ENCODE results near the gene PGAM2. TPM values are rescaled to one million over a fixed set of nuclear protein-coding genes. Genes with fewer than 3 reads are reported as not detected.

PGAM2 gene
- total RNA-seq, 1 experiment from 2014 or later = 9.7 TPM

- Histone ChIP-seq H2AFZ (no peak overlapping the region), H4K20me1 (ENCODE audit: insufficient read depth) (no peaks in the 10 kb centered on the region), H3K4me3 (no peak overlapping the region), H3K36me3 (ENCODE audit: low read depth) (no peaks in the 10 kb centered on the region), H3K4me2 (no peak overlapping the region), H3K27ac (no peak overlapping the region), H3K9me2 (ENCODE audit: insufficient read depth) (no peaks in the 10 kb centered on the region), H3F3A (ENCODE audit: insufficient read depth, low read depth) (no peaks in the 10 kb centered on the region), H3K9me3 (ENCODE audit: insufficient read depth, low read depth) (no peaks in the 10 kb centered on the region), H3K27me3 (ENCODE audit: insufficient read depth, low read depth) (no peaks in the 10 kb centered on the region), H3K79me2 (ENCODE audit: low read depth) (no peaks in the 10 kb centered on the region), H3K4me1 (replicated peaks; ENCODE audit: insufficient read depth) (no peaks in the 10 kb centered on the region)
- BruUV-seq (replicated peaks) = no TSS peak
- CTCF ChIA-PET = no interaction called here
- intact Hi-C loops (cut with micrococcal nuclease; ENCODE audit: unreplicated experiment) = no loop called here
- DNase-seq = no peak
- TF ChIP-seq EZH2 (IDR thresholded peaks at IDR 0.05; ENCODE audit: low read depth) (no peak), CTCF (conservative IDR thresholded peaks at IDR 0.05) (no peak)
- POLR2A ChIA-PET (ENCODE audit: unreplicated experiment) = no interaction called here
These were observed 30.4 kb upstream of the PGAM2 start for GRCh38 chr7:44095781-44096180.

GRCh38 chr7:44094883-44095592, 29.7 kb upstream of the PGAM2 start:
- no peak overlapping the region for H3K27ac ChIP-seq
- no peaks in the 10 kb centered on the region for H4K20me1 ChIP-seq (ENCODE audit: insufficient read depth)
- H3K79me2 ChIP-seq (ENCODE audit: low read depth) = no peaks in the 10 kb centered on the region
- no peaks in the 10 kb centered on the region for H3K4me1 ChIP-seq (replicated peaks; ENCODE audit: insufficient read depth)
- TF ChIP-seq EZH2 (IDR thresholded peaks at IDR 0.05; ENCODE audit: low read depth) (no peak), CTCF (conservative IDR thresholded peaks at IDR 0.05) (no peak)
- H3K36me3 ChIP-seq (ENCODE audit: low read depth) = no peaks in the 10 kb centered on the region
- H2AFZ ChIP-seq = no peak overlapping the region
- H3K27me3 ChIP-seq (ENCODE audit: insufficient read depth, low read depth) = no peaks in the 10 kb centered on the region
- no peak overlapping the region for H3K4me3 ChIP-seq
- no TSS peak for BruUV-seq (replicated peaks)
- intact Hi-C loops (cut with micrococcal nuclease; ENCODE audit: unreplicated experiment) = no loop called here
- H3K4me2 ChIP-seq = no peak overlapping the region
- DNase-seq = no peak
- H3K9me2 ChIP-seq (ENCODE audit: insufficient read depth) = no peaks in the 10 kb centered on the region
- CTCF ChIA-PET = no interaction called here
- no peaks in the 10 kb centered on the region for H3F3A ChIP-seq (ENCODE audit: insufficient read depth, low read depth)
- POLR2A ChIA-PET (ENCODE audit: unreplicated experiment) = no interaction called here
- no peaks in the 10 kb centered on the region for H3K9me3 ChIP-seq (ENCODE audit: insufficient read depth, low read depth)

- Histone ChIP-seq H3K9me3 (ENCODE audit: insufficient read depth, low read depth) (no peaks in the 10 kb centered on the region), H3K79me2 (ENCODE audit: low read depth) (no peaks in the 10 kb centered on the region), H2AFZ (no peak overlapping the region), H3K9me2 (ENCODE audit: insufficient read depth) (no peaks in the 10 kb centered on the region), H3K27ac (no peak overlapping the region), H3K4me3 (no peak overlapping the region), H3K4me2 (no peak overlapping the region), H3K36me3 (ENCODE audit: low read depth) (no peaks in the 10 kb centered on the region), H3F3A (ENCODE audit: insufficient read depth, low read depth) (no peaks in the 10 kb centered on the region), H4K20me1 (ENCODE audit: insufficient read depth) (no peaks in the 10 kb centered on the region), H3K27me3 (ENCODE audit: insufficient read depth, low read depth) (no peaks in the 10 kb centered on the region), H3K4me1 (replicated peaks; ENCODE audit: insufficient read depth) (peaks cover 2% of the 10 kb centered on the region; the same call in 1 of the 2 replicates)
- CTCF ChIA-PET = no interaction called here
- BruUV-seq (replicated peaks) = no TSS peak
- intact Hi-C loops (cut with micrococcal nuclease; ENCODE audit: unreplicated experiment) = no loop called here
- no peak for DNase-seq
- POLR2A ChIA-PET (ENCODE audit: unreplicated experiment) = no interaction called here
- no peak for TF ChIP-seq CTCF (conservative IDR thresholded peaks at IDR 0.05)
These were observed 29.0 kb upstream of the PGAM2 start for GRCh38 chr7:44094365-44094764.
